PFSK-1 (cell line): Measurements from ENCODE around the gene TNS3.

Experiments used
- POLR2AphosphoS5 ChIP-seq: IDR thresholded peaks from 2 replicates; pipeline ENCODE4 v1.6.1; 2012; ENCODE audit warnings: low read depth, mild to moderate bottlenecking, control low read depth, low read length, moderate library complexity
- SIN3A ChIP-seq: IDR thresholded peaks from 2 replicates; pipeline ENCODE4 v1.6.1; 2012; ENCODE audit warnings: mild to moderate bottlenecking, low read length, moderate library complexity, borderline replicate concordance; ENCODE audit not compliant: insufficient read depth

DNA sequence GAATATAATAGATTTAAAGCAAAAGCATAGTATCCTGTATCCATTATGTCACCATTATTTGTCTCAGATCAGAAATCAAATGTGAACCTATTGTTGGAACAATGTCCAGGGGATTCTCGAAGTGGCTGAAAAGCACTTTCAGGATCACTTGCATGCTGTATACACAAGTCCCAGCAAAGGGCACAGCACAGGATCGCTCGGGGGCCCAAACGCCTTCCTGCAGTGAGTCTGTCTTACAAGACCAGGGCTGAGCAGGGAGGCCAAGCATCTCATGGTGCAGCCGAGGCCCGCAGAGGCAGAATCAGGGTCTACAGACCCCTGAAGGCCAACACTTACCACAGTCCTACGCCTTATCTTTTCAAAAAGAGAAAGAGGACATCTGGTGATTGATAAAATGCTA lies 92.3 kb downstream of the TNS3 start:
- TF ChIP-seq POLR2AphosphoS5 (no peak), SIN3A (no peak)
